Activated CD4-positive, alpha-beta T cell treated with anti-CD3 and anti-CD28 coated beads, Interleukin-2, Interleukin-4, amounts not matched to agents 100 ng/mL and 50 ng/mL, durations not matched to agents 16 hours and 8 hours (primary cell): ENCODE measurements around the gene MYBPC1.
"Not testable (repeated sequence)": the region's sequence is repeated elsewhere in the genome, so short reads cannot be mapped to it uniquely, and the experiment has no call there.

Source experiments
- DNase-seq: peaks from one replicate; pipeline ENCODE4 v3.0.0-alpha.2; 2020; ENCODE audit warnings: low spot score

The MYBPC1 gene

GRCh38 chr12:101594700-101595099 is at the start of gene MYBPC1:
MYBPC1 (plus strand) TSS chr12:101594971; CDS start chr12:101595071, 100 bp downstream.
- DNase-seq, result no peak

- no peak for DNase-seq
Observed at GRCh38 chr12:101551362-101552114, 43.2 kb upstream of the MYBPC1 start.

- no peak for DNase-seq
Observed at GRCh38 chr12:101552277-101552676, 42.5 kb upstream of the MYBPC1 start.

- no peak for DNase-seq
Observed at GRCh38 chr12:101557094-101557493, 37.7 kb upstream of the MYBPC1 start.

- DNase-seq, result not testable (repeated sequence)
Observed at GRCh38 chr12:101558726-101559125, 36.0 kb upstream of the MYBPC1 start.

- no peak for DNase-seq
Observed at GRCh38 chr12:101563212-101563611, 31.6 kb upstream of the MYBPC1 start.

GRCh38 chr12:101564912-101565311 is 29.9 kb upstream of the MYBPC1 start:
- no peak for DNase-seq

GRCh38 chr12:101566318-101566717 is 28.5 kb upstream of the MYBPC1 start:
- DNase-seq, result peak; percentile 6

- no peak for DNase-seq
Observed at GRCh38 chr12:101567918-101568317, 26.9 kb upstream of the MYBPC1 start.

GRCh38 chr12:101570047-101570446 is 24.7 kb upstream of the MYBPC1 start:
- no peak for DNase-seq

- DNase-seq, result no peak
Observed at GRCh38 chr12:101571105-101571504, 23.7 kb upstream of the MYBPC1 start.

GRCh38 chr12:101573743-101574142 is 21.0 kb upstream of the MYBPC1 start:
- no peak for DNase-seq

- no peak for DNase-seq
Observed at GRCh38 chr12:101578417-101578816, 16.4 kb upstream of the MYBPC1 start.

- DNase-seq, result no peak
Observed at GRCh38 chr12:101581190-101581589, 13.6 kb upstream of the MYBPC1 start.

- no peak for DNase-seq
Observed at GRCh38 chr12:101582937-101583336, 11.8 kb upstream of the MYBPC1 start.

- DNase-seq, result no peak
Observed at GRCh38 chr12:101590383-101590782, 4.4 kb upstream of the MYBPC1 start.

- no peak for DNase-seq
Observed at GRCh38 chr12:101591781-101592180, 3.0 kb upstream of the MYBPC1 start.

- no peak for DNase-seq
Observed at GRCh38 chr12:101592448-101592847, 2.3 kb upstream of the MYBPC1 start.

GRCh38 chr12:101592921-101593320 is 1.9 kb upstream of the MYBPC1 start:
- no peak for DNase-seq

- DNase-seq, result no peak
Observed at GRCh38 chr12:101596172-101596571, 1.4 kb downstream of the MYBPC1 start.

- no peak for DNase-seq
Observed at GRCh38 chr12:101597164-101597563, 2.4 kb downstream of the MYBPC1 start.

GRCh38 chr12:101598483-101598882 is 3.7 kb downstream of the MYBPC1 start:
- no peak for DNase-seq

GRCh38 chr12:101599311-101599710 is 4.5 kb downstream of the MYBPC1 start:
- DNase-seq, result no peak
